ENCODE results near the gene CLCN7.

- TF ChIP-seq, protein P1, sequence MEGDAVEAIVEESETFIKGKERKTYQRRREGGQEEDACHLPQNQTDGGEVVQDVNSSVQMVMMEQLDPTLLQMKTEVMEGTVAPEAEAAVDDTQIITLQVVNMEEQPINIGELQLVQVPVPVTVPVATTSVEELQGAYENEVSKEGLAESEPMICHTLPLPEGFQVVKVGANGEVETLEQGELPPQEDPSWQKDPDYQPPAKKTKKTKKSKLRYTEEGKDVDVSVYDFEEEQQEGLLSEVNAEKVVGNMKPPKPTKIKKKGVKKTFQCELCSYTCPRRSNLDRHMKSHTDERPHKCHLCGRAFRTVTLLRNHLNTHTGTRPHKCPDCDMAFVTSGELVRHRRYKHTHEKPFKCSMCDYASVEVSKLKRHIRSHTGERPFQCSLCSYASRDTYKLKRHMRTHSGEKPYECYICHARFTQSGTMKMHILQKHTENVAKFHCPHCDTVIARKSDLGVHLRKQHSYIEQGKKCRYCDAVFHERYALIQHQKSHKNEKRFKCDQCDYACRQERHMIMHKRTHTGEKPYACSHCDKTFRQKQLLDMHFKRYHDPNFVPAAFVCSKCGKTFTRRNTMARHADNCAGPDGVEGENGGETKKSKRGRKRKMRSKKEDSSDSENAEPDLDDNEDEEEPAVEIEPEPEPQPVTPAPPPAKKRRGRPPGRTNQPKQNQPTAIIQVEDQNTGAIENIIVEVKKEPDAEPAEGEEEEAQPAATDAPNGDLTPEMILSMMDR (IDR thresholded peaks at IDR 0.05; ENCODE audit: low read depth, low read length): no peak
- TF ChIP-seq EZH2phosphoT487 (IDR thresholded peaks at IDR 0.05; ENCODE audit: low read depth): no peak
These were observed 22.3 kb upstream of the CLCN7 start for GRCh38 chr16:1497014-1497598.

Data from OCI-LY3 (cell line).